Liver (tissue), 9 donors: ENCODE measurements around the gene OR2T33. TPM values are rescaled to one million over a fixed set of nuclear protein-coding genes. Genes with fewer than 3 reads are reported as not detected.
"Not testable (repeated sequence)": the region's sequence is repeated elsewhere in the genome, so short reads cannot be mapped to it uniquely, and the experiment has no call there.

Source experiments
- DNase-seq: peaks from one replicate; pipeline ENCODE4 v3.0.0-alpha.2; 2017; ENCODE audit warnings: low spot score
- H3K27ac ChIP-seq, 2 donors: one replicate each; pipeline ENCODE4 v1.7.0; 2013; ENCODE audit warnings: inconsistent platforms in 2 of 2, low read length in 2 of 2, control low read depth in 1 of 2, low read depth in 1 of 2, mild to moderate bottlenecking in 1 of 2
- H3K27me3 ChIP-seq, 4 donors: one replicate each; pipeline versions ENCODE4 v1.6.1 to v1.7.0; 2013; ENCODE audit warnings: low read length in 3 of 4, inconsistent platforms in 1 of 4, mild to moderate bottlenecking in 1 of 4, moderate library complexity in 1 of 4; ENCODE audit not compliant: control insufficient read depth in 4 of 4, insufficient read depth in 4 of 4
- H3K36me3 ChIP-seq, 4 donors: one replicate each; pipeline versions ENCODE4 v1.6.1 to v1.7.0; 2013; ENCODE audit warnings: low read length in 3 of 4, mild to moderate bottlenecking in 3 of 4, low read depth in 1 of 4, moderate library complexity in 1 of 4; ENCODE audit not compliant: control insufficient read depth in 4 of 4, insufficient read depth in 3 of 4
- H3K4me1 ChIP-seq, 4 donors: one replicate each; pipeline versions ENCODE4 v1.6.1 to v1.7.0; 2013; ENCODE audit warnings: low read length in 3 of 4, mild to moderate bottlenecking in 3 of 4, moderate library complexity in 1 of 4; ENCODE audit not compliant: control insufficient read depth in 4 of 4, insufficient read depth in 4 of 4
- H3K4me3 ChIP-seq, 3 donors: one replicate each; pipeline versions ENCODE4 v1.6.1 to v1.7.0; 2013; ENCODE audit warnings: low read length in 3 of 3, control low read depth in 1 of 3, low read depth in 1 of 3, mild to moderate bottlenecking in 1 of 3
- H3K9ac ChIP-seq, 2 donors: one replicate each; pipeline ENCODE4 v1.7.0; 2013; ENCODE audit warnings: low read length in 2 of 2, mild to moderate bottlenecking in 2 of 2, moderate library complexity in 2 of 2, control low read depth in 1 of 2, low read depth in 1 of 2
- H3K9me3 ChIP-seq, 4 donors: one replicate each; pipeline versions ENCODE4 v1.6.1 to v1.7.0; 2013; ENCODE audit warnings: low read length in 3 of 4; ENCODE audit not compliant: control insufficient read depth in 4 of 4
- ATF3 ChIP-seq: IDR thresholded peaks from 2 replicates; pipeline ENCODE4 v1.6.1; 2016; ENCODE audit warnings: antibody characterized with exemption
- EGR1 ChIP-seq, 2 donors: IDR thresholded peaks; 2 replicates each; pipeline ENCODE4 v1.6.1; 2016 to 2018; ENCODE audit warnings: antibody characterized with exemption in 2 of 2, low read depth in 2 of 2
- FOXA1 ChIP-seq: IDR thresholded peaks from 2 replicates; pipeline ENCODE4 v1.6.1; 2016; ENCODE audit warnings: antibody characterized with exemption
- GABPA ChIP-seq, 2 donors: IDR thresholded peaks in 1 of 2; conservative IDR thresholded peaks in 1 of 2; 2 replicates each; pipeline ENCODE4 v1.6.1; 2016; ENCODE audit warnings: antibody characterized with exemption in 2 of 2, mild to moderate bottlenecking in 1 of 2, moderate library complexity in 1 of 2
- HNF4G ChIP-seq: IDR thresholded peaks from 2 replicates; pipeline ENCODE4 v1.6.1; 2016; ENCODE audit warnings: antibody characterized with exemption
- JUND ChIP-seq, 2 donors: IDR thresholded peaks; 2 replicates each; pipeline ENCODE4 v1.6.1; 2016; ENCODE audit warnings: antibody characterized with exemption in 2 of 2
- MAX ChIP-seq: IDR thresholded peaks from 2 replicates; pipeline ENCODE4 v1.6.1; 2016; ENCODE audit warnings: antibody characterized with exemption
- RXRA ChIP-seq, 2 donors: IDR thresholded peaks; 2 replicates each; pipeline ENCODE4 v1.6.1; 2017 to 2018; ENCODE audit warnings: antibody characterized with exemption in 2 of 2, mild to moderate bottlenecking in 1 of 2
- SP1 ChIP-seq: IDR thresholded peaks from 2 replicates; pipeline ENCODE4 v1.6.1; 2018; ENCODE audit warnings: antibody characterized with exemption, mild to moderate bottlenecking
- TAF1 ChIP-seq: conservative IDR thresholded peaks from 2 replicates; pipeline ENCODE4 v1.6.1; 2016; ENCODE audit warnings: antibody characterized with exemption, mild to moderate bottlenecking
- ZBTB33 ChIP-seq: IDR thresholded peaks from 2 replicates; pipeline ENCODE4 v1.6.1; 2016; ENCODE audit warnings: antibody characterized with exemption
- WGBS: extraction: QIAGEN DNeasy Blood & Tissue Kit; methylation state at CpG from one replicate; pipeline ENCODE4 v1.1.7; 2013; 5-methylcytosine and 5-hydroxymethylcytosine counted together
- polyA plus RNA-seq, 2 donors: library from polyadenylated mRNA; stranded (reverse) in 1 of 2; unstranded in 1 of 2; fragments of 200-250 nt in 1 of 2; fragments of >200 nt in 1 of 2; fragmentation: Nextera tagmentation in 1 of 2; extraction: Ambion mirVana in 1 of 2; gene quantifications; one replicate each; pipeline versions ENCODE4 v1.2.1 to v1.2.3, GENCODE V29; 2013 to 2015
- total RNA-seq, 2 donors: library from RNA; depleted of rRNA; stranded (reverse); fragments of >200 nt; gene quantifications; one replicate each; pipeline ENCODE4 v1.2.3, GENCODE V29; 2014
- donor health status: healthy.
- donor health status: healthy.
- donor health status: healthy.
- donor health status: healthy.
- donor health status: healthy.

The OR2T33 gene
- total and polyA plus RNA-seq, 4 donors, result 0.37 TPM; not detected in 3

DNA sequence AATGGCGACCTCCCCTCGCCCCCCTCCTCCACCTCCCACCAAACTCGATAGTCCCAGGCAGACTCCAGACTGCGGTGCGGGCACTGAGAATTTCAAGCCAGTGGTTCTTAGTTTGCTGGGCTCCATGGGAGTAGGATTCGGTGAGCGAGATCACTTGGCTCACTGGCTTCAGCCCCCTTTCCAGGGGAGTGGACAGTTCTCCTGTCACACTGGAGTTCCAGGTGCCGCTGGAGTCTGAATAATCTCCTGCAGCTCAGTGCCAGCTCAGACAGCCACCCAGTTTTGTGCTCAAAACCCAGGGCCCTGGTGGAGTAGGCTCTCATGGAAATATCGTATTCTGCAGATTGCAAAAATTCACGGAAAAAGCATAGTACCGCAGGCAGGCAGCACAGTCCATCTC, 39.0 kb upstream of the OR2T33 start:
- Histone ChIP-seq H3K4me1 (no peaks in the 10 kb centered on the region), H3K9ac (no peak overlapping the region), H3K4me3 (no peak overlapping the region), H3K9me3 (peaks cover 0 to 2% (median 0%) of the 10 kb centered on the region in 4 donors), H3K27me3 (no peaks in the 10 kb centered on the region), H3K36me3 (no peaks in the 10 kb centered on the region), H3K27ac (no peak overlapping the region)
- DNase-seq, result no peak
- no peak for TF ChIP-seq JUND (IDR thresholded peaks at IDR 0.05)
- TF ChIP-seq RXRA (IDR thresholded peaks at IDR 0.05), result no peak
- no peak for TF ChIP-seq GABPA (IDR thresholded peaks at IDR 0.05 in 1 of 2, conservative IDR thresholded peaks at IDR 0.05 in 1 of 2)
- TF ChIP-seq EGR1 (IDR thresholded peaks at IDR 0.05; ENCODE audit: low read depth in 2 of 2), result no peak
- no peak for TF ChIP-seq HNF4G
- no peak for TF ChIP-seq FOXA1
- no peak for TF ChIP-seq ATF3
- 83% methylated on average over 11 of the region's 11 CpGs for WGBS

GRCh38 chr1:248306740-248307139, 29.0 kb upstream of the OR2T33 start:
- H3K36me3 ChIP-seq, DNase-seq, H3K4me3 ChIP-seq, H3K9ac ChIP-seq, H3K9me3 ChIP-seq, H3K27me3 ChIP-seq, H3K27ac ChIP-seq, H3K4me1 ChIP-seq: not testable (repeated sequence)
- WGBS, result 81% methylated on average over 15 of the region's 15 CpGs

DNA sequence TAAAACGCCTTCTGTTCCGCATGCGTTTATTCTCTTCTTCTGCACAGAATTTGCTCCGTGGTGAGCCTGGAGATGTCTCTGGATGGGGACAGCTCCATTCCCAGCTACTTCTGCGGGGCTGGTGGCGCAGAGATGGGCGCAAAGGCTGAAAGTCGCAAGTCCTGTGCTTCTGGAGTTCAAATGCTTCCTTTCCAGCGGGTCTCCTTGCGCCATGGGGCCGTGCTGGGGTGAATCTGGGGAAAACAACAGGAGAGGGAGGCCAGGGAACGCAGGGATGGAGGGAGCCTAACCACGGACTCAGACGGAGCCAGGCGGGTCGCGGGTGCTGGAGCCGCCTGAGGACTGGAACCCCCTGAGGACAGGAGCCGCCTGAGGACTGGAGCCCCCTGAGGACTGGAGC, 28.3 kb upstream of the OR2T33 start:
- no peaks in the 10 kb centered on the region for H3K27me3 ChIP-seq
- no peak overlapping the region for H3K27ac ChIP-seq
- no peaks in the 10 kb centered on the region for H3K4me1 ChIP-seq
- no peak for DNase-seq
- TF ChIP-seq ZBTB33 (no peak), JUND (IDR thresholded peaks at IDR 0.05) (no peak), EGR1 (IDR thresholded peaks at IDR 0.05; ENCODE audit: low read depth in 2 of 2) (no peak), GABPA (IDR thresholded peaks at IDR 0.05 in 1 of 2, conservative IDR thresholded peaks at IDR 0.05 in 1 of 2) (no peak), MAX (no peak), TAF1 (no peak), ATF3 (no peak), SP1 (no peak), FOXA1 (no peak), RXRA (IDR thresholded peaks at IDR 0.05) (no peak)
- H3K4me3 ChIP-seq, result no peak overlapping the region
- WGBS, result 83% methylated on average over 19 of the region's 19 CpGs
- H3K9me3 ChIP-seq, result no peaks in the 10 kb centered on the region
- H3K9ac ChIP-seq, result no peak overlapping the region
- H3K36me3 ChIP-seq, result no peaks in the 10 kb centered on the region

DNA sequence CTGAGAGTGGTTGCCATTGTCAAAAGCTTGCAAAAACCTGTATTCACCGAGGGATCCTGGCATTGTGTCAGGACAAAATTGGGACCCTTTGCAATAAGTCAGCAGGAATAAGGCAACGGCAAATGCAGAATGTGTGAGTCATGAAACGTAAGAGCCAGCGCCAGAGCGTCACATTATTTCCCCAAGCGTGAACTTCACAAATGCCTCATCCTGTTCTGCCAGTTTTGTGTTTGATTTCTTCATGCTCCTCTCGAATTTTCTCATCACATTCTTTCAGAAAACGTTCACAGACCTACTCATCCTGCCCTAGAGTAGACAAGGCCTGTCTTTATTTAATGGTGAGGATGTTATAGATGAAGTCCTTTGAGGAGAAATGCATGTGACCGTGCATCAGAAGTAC, 27.9 kb upstream of the OR2T33 start:
- H3K9me3 ChIP-seq, H3K4me3 ChIP-seq, H3K4me1 ChIP-seq, H3K27ac ChIP-seq, H3K27me3 ChIP-seq, DNase-seq, H3K36me3 ChIP-seq, H3K9ac ChIP-seq: not testable (repeated sequence)
- 71% methylated on average over 9 of the region's 9 CpGs for WGBS
